PFSK-1 (cell line): ENCODE data around the gene CCDC88C.

ENCODE experiments used
- POLR2AphosphoS5 ChIP-seq: IDR thresholded peaks from 2 replicates; pipeline ENCODE4 v1.6.1; 2012; ENCODE audit warnings: low read depth, mild to moderate bottlenecking, control low read depth, low read length, moderate library complexity
- TAF1 ChIP-seq: IDR thresholded peaks from 2 replicates; pipeline ENCODE4 v1.6.1; 2012; ENCODE audit warnings: low read length, control low read depth, borderline replicate concordance; ENCODE audit not compliant: insufficient read depth

GRCh38 chr14:91372671-91373495, 44.7 kb downstream of the CCDC88C start:
- TF ChIP-seq POLR2AphosphoS5 (no peak), TAF1 (no peak)
